Suppressor macrophage treated with lipopolysaccharide for 1 hour (primary cell): ENCODE results near the gene CUX1.

ENCODE experiments used
- DNase-seq, 3 donors: peaks; one replicate each; pipeline ENCODE4 v3.0.0-alpha.2; 2020 to 2022

Gene CUX1

GRCh38 chr7:102197599-102197998, 380.2 kb downstream of the CUX1 start:
- DNase-seq, result no peak

GRCh38 chr7:102198417-102198956, 381.1 kb downstream of the CUX1 start:
- DNase-seq, result no peak

- no peak for DNase-seq
These were observed 384.1 kb downstream of the CUX1 start for GRCh38 chr7:102201576-102201975.

DNA sequence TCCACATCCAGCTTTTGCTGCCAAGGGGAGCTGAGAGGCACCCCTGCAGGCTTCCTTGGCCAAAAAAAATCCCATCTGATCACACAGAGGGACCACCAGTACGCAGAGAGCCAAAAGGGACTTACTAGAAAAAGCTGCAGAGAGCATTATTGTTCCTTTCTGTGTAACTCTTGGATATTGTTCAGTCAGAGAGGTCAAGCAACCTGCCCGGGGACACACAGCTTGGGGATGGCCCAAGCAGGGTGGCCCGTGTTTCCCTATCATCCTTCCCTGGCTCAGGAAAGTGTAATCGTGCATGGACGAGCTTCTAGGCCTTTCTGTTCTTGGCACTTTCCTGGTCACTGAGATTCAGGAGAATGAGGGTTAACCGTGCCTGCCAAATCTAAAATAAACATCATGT, 385.1 kb downstream of the CUX1 start:
- no peak for DNase-seq

DNA sequence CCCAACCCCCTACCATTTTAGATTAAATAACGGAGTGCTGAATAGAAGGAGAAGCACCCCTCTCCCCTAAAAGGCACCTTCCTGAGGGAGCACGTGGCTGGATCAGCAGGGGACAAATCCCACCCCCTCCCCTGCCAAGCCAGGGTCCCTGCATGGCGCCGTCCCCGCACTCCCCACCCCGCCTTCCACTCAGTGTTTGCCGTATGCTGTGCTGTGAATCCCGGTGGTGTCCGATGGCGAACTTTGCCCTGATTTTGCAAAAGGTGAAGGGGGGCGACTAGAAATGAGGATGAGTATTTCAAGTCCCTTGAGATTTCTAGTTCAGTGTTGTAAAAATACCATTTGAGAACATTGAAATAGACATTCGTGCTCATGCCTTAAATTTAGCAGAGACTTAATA, 385.8 kb downstream of the CUX1 start:
- DNase-seq, result no peak

DNA sequence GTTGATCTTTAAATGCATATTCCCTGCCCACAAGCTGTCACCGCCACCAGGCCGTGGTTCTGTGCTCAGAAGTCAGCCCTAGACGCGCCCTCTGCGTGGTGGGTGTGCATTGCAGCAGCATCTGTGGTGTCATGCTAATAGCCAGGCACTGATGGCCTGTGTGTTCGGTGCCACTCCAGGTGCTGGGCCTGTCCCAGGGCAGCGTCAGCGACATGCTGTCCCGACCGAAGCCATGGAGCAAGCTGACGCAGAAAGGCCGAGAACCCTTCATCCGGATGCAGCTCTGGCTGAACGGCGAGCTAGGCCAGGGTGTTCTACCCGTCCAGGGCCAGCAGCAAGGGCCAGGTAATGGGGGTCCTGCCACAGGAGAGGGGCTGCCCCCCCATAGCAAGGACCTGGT, 386.8 kb downstream of the CUX1 start:
- DNase-seq, result no peak

GRCh38 chr7:102205915-102206314, 388.5 kb downstream of the CUX1 start:
- no peak for DNase-seq

DNA sequence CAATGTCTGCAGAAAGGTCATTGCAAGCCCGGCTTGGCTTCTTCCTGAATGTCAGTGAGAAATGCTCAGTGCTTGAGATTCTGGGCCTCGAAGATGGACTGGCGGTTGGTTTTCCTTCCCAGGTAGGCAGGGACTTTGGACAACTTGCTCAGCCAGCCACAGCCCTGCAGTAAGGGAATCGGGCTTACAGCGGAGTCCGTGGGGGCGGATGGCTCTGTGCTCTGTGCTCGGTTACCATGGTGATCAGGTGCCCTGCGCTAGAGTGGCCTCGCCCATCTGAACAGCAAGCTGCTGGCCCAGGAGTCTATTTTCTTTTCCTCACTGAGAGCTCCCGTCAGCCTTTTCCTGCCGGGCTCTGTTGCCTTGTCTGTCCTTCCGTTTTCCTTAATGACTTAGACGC, 391.4 kb downstream of the CUX1 start:
- DNase-seq, result no peak

DNA sequence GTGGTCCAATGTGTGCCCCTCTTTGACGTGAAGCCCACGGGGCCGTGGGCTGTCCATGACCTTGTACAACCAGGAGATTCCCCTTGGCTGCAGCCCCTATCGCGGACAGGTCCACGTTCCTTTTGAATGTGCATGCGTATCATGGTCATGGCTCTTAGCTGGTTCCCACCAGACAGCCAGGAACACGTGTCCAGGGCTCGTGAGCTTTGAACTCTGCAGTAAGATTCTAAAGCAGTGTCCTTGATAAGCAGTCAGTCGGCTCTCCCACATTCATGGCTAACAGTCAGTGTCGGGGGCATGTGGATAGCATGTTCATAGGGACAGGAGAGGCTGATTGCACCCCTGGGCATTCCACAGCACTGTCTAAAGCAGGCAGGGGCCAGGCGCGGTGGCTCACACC, 393.4 kb downstream of the CUX1 start:
- DNase-seq, result no peak

DNA sequence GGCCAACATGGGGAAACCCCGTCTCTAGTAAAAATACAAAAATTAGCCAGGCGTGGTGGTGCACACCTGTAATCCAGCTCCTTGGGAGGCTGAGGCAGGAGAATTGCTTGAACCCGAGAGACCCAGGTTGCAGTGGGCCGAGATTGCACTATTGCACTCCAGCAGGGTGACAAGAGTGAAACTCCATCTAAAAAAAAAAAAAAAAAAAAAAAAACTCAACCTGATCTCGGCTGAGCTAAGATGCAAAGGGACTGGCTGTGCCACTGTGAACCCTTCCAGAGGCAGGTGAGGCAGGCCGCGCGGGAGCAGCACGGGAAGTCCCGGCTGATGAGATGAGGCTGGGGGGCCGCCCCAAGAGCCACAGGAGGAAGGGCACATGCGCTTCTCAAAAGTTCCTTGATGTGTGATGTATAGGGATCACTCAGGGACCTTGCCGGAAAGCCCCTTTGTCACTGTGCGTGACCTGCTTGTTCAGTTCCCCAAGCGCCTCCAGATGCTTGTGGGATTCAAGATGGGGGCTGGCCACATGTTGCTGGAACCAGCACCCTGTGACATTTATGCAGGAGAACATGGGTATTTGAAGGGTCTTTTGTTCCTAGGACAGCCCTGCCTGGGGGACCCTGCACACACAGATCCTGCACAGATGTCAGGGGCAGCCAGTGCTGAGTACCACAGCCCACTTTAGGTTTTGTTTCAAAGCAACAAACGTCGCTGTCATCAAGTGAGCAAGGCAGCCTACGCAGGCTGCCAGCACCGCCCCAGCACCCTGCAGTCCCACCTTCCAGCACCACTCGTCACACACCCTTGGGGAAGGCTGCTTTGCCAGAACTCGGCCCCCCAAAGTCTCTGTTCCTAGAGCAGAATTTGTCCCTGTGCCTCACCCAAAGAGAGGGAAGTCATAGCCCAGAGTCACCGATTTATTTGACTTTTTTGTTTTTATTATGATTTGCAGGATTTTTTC, 394.4 kb downstream of the CUX1 start:
- DNase-seq, result peak in 1 of 3 donors; percentile 27

DNA sequence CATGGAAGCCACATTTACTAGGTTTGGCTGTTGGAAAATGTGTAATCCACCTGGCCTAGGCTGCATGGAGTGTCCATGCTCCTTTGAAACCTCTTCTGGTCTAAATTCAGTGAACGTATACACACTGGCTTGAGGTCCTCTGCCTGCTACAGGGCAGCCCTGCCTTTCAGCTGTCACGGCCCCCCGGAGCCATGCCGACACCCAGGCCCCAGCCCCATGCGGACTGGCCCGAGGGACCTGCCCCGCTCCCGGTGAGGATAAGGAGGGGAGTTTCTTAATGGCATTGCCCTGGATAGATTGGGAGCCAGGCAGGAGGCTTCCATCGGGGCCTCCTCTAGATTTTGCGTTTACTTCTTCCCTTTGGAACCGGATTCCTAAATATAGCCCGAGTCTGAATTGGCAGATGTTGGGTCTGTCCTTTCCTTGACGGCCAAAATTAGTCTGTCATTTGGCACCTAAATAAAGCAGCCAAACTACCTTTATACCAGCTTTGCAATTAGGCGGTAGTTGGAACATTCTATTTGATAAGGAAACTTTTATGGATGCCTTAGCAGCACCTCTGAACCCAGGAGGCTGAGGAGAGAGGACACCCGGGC, 397.1 kb downstream of the CUX1 start:
- DNase-seq, result no peak

GRCh38 chr7:102215256-102215655, 397.8 kb downstream of the CUX1 start:
- no peak for DNase-seq

DNA sequence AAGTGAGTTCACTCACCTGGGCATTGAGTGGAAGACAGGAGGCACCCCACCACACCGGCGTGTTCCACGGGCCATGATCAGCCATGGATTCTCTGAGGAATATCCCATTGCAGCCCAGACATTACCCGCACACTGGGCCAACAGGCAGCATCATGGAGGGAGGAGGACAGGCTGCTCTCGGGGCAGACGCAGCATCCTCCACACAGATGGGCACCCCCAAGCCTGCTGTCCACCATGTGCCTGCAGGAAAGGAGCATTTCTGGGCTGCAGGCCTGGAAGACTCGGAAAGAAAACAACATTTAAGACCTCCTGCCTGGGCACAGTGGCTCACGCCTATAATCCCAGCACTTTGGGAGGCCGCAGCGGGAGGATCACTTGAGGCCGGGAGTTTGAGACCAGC, 398.3 kb downstream of the CUX1 start:
- DNase-seq, result no peak

DNA sequence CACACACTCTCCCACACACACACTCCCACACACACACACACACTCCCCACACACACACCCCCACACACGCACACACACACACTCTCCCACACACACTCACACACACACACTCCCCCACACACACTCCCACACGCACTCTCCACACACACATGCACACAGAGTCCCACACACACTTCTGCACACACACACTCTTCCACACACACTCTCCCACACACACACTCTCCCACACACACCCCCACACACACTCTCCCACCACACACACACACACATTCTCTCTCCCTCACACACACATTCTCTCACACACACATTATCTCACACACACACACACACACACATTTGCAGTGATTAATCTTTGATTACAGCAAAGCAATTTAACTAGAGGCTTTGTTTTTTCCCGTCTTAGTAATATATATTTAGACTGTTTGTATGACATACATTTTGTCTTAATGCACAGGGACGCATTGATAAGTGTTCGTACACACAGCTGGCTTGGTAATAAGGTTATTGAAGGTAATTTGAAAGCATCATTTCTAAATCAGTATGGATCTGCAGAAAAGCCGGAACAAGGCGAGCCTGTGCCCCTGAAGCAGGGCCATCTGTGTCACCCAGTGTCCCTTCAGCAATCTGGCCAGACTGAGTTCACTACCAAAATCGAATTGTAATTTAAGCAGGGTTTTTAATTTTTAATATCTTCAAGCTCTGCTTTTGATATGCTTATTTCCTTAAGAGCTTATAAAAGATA, 399.3 kb downstream of the CUX1 start:
- no peak for DNase-seq

GRCh38 chr7:102220229-102220850, 402.9 kb downstream of the CUX1 start:
- no peak for DNase-seq

- no peak for DNase-seq
These were observed 403.8 kb downstream of the CUX1 start for GRCh38 chr7:102220960-102221800.

GRCh38 chr7:102221961-102222360, 404.5 kb downstream of the CUX1 start:
- DNase-seq, result no peak

GRCh38 chr7:102222445-102222844, 405.0 kb downstream of the CUX1 start:
- peak in 1 of 3 donors; percentile 9 for DNase-seq

DNA sequence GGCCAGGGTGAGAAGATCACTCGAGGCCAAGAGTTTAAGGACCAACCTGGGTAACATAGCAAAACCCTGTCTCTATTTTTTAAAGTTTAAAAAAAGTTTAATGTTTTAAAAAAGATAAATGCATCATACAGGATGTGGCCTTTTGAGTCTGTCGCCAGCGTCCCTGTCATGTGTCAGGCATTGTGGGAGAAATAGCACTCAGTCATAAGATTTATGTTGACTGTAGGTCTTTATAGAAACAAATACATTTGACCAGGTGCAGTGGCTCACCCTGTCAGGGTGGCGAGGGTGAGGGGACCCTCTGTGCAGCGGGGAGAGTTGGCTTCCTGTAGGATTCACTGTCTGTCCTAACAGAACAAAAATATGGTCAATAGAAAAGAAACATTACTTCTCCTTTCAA, 405.8 kb downstream of the CUX1 start:
- no peak for DNase-seq

DNA sequence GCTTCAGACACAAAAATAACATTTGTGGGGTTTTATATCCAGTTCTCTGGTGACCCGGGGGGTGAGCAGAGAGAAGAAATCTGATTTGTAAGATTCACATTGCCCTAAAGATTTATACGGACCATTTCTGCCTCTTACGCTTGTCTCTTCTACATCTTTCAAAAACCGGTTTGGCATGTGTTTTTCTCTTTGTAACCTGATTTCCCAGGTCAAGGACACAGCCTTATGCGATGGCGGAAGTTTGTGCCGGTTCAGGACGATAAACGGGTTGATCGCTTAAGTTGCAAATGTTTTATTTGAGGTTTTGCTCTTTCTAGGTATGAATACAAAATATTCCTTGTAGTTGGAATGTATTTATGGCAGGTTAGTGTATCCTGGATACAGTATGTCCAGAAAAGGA, 407.6 kb downstream of the CUX1 start:
- DNase-seq, result no peak

GRCh38 chr7:102227371-102227770, 409.9 kb downstream of the CUX1 start:
- no peak for DNase-seq

DNA sequence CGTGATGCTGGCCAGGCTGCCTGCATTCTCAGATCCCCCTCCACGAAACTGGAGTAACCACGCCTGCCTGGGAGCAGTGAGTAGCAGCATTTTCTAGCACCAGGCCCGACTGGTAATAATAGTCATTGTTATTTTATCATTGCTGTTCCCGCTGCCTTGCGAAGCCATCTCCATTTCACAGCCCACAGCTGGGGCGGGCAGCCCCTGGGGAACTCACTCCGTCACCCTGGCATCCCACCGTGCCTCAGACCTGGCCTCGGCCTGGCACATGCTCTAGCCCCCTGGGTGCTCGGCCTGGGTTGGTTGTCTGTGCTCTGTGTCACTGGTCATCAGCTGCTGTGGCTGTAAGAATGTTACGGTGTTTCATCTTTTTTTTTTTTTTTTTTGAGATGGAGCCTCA, 411.5 kb downstream of the CUX1 start:
- no peak for DNase-seq
